DMS114 treated with DMSO at 0.1 percent for 48 hours (cell line): ENCODE measurements around the gene AMDHD2.

Experiments used
- DNase-seq: peaks from one replicate; lab custom pipeline; 2025; ENCODE audit not compliant: unreplicated experiment; lab: John Stamatoyannopoulos, UW

The AMDHD2 gene

DNA sequence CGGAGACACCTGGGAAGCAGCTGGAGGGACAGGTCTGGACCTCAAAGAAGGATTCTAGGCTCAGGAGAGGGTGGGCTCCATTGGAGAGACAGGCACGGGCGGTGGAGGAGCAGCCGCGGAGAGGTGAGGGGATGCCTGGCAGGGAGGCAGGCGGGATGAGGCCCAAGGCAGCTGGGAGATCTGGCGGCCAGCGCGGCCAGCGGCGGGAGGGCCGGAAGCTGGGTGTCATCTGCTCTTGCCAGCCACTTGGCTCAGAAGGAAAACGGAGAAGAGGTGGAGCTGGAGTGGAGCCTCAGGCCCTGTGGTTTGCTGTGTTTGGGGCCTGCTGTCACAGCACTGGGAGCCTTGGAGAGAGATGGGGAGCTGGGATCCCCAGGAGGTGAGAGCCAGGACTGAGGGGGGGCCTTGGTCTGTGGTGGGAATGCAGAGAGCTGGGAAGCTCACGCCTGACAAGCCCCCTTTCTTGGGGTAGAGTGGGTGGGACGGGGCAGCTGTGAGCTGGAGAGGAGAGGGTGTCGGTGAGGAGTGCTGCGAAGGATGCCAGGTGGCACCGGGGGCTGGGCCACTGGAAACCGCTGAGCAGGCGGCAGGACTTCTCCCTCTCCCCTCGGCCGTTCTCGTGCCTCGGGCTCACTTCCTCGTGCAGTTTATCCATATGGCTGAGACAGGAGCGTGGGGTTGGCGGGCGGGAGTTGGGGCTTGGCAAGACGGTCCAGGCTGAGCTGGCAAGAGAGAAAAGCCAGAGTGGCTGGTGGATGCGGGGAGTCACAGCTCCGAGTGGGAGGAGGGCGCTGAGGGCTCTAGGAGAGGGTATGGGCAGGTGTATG is 37.2 kb upstream of the AMDHD2 start:
- no peak for DNase-seq

DNA sequence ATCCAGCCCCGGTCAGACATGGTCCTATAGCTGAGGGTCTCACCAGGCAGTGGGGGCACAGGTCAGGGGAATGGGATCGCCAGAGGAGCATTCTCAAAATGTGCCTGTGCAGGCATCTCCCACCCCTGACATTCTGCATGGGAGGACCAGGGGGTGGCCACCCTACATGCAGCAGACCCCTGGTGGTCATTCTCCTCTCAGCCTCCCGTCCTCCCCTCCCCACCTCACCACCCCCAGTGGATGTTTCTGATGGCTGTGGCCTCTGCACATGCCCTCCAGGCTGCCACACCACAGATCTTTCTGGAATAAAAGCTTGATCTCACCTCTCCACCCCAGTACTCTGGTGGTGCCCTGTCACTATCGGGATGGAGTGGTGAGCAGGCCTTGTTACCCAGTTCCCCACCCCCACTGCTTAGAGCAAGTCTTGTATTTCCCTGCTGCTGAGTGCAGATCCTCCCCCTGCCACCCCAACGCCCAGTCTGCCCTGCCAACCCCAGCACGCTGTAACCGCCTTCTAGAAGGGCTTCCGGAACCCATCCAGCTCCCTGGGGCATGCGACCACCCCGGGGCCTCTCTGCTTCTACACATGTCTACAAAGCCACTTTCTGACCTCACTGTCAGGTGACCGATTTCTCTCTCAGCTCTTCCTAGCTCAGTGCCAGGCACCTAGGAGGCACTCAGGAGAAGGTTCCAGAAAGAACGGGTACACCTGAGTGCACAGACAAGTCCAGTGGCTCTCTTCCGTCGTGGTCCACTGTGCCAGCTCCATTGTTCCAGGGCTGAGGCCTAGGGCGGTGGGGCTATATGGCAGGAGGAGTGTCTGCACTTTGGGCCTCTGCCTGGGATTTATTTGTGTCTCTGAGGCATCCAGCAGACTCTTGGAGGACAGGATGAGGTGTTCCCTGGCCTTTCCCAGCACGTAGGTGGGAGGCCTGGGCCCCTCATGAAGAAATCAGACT is 36.0 kb upstream of the AMDHD2 start:
- no peak for DNase-seq

DNA sequence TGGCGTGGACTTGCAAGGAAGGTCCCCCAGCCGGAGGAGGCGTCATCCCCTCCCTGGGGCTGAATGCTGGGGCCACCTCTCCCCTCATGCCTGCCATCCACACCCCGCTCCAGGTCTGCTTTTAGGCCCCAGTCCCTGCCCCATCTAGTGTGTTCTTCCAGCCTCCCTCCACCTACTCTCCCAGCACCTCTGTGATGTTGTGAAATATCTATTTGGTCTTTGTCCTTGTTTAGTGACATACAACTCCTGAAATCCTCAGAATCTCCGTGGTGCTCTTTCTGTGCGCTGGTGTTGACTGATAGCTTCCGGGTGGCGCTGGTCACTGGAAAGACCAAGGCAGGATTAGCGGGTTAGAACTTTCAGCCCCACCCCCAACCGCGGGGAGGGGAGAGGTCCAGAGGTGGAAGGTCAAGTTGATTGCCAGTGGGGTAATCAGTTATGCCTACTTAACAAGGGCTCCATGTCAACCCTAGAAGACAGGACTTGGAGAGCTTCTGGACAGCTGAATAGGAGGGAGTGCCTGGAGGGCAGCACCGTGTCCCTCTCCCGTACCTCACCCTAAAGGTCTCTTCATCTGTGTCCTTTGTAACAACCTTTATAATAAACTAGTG is 35.2 kb upstream of the AMDHD2 start:
- no peak for DNase-seq

DNA sequence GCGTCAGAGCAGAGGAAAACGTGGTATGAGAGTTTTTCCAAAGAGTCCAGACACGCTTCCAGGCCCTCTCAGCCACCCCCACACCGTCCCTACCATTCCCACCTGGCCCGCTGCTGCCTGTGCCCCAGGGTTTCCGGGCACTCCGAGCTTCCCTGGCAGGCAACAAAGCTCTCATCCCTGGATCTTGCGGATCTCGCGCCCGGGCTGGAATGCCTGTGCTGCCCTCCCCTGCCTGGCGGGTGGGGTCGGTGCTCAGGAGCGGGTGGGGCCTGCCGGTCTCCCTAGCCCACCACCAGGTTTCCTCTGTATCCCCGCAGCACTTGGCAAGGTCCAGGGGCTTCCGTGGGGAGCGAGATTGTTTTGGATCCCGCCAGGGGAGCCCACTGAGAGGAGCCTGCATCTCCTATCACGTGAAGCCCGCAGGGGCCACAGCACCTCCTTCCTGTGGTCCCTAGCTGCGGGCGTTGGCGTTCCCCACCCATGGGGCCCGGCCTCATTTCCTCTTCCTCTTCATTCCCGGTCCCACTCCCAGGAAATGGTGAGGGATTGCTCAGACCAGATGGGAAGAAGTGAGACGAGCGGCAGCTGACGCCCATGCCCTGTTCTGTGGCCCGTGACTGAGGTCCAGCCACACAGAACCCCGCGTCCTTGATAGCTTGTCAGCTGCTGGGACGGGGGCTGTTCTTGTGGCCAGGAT is 34.2 kb upstream of the AMDHD2 start:
- DNase-seq: no peak

DNA sequence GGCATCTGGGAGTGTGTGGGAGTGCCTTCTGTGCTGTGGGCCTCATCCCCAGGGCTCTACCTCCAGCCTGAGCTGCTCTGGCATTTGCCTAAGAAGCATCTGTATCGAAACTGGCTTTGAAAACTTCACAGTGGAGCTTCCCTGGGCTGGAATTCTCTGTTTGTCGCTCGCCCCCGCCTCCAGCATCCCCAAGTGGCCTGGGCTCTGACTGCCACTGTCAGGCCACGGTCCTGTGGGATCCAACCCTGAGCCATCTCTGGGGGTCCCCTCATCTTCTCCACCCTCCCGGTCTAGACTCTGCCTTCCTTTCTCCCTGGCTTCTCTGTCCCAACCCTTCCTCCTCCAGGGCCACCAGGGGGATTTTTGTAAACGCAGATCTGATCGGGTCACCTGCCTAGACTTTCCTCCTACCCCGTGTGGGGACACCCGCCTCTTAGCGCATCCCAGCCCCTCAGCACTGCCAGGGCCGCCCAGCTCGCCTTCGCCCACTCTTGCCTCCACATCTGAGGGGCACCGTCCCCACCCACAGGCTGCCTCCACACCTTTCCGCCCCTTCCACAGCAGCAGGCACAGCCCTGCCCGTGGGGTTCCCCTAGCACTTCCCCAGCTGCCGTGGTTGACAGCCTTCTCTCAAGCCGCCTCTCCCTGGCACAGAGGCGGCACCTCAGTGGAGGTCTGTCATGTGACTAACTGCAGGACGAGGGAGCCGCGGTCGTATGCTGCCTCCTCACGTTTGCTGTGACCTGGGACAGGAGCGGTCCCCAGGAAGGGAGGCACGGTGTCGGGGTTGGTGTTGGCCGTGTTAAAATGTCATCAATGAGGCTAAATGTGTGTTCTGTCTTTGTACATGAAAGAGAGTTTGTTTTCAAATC is 33.3 kb upstream of the AMDHD2 start:
- DNase-seq: no peak

DNA sequence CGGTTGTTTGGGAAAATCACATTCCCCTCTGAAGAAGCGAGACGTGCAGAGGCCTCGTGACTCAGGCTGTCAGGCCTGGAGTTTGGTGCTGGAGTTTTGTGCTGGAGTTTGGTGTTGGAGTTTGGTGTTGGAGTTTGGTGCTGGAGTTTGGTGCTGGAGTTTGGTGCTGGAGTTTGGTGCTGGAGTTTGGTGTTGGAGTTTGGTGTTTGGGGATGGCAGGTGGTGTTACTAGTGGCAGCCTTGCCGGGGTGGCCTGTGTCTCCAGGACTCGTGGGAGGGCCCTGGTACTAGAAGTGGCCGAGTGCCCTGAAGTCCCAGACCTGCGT is 32.7 kb upstream of the AMDHD2 start:
- DNase-seq: no peak

DNA sequence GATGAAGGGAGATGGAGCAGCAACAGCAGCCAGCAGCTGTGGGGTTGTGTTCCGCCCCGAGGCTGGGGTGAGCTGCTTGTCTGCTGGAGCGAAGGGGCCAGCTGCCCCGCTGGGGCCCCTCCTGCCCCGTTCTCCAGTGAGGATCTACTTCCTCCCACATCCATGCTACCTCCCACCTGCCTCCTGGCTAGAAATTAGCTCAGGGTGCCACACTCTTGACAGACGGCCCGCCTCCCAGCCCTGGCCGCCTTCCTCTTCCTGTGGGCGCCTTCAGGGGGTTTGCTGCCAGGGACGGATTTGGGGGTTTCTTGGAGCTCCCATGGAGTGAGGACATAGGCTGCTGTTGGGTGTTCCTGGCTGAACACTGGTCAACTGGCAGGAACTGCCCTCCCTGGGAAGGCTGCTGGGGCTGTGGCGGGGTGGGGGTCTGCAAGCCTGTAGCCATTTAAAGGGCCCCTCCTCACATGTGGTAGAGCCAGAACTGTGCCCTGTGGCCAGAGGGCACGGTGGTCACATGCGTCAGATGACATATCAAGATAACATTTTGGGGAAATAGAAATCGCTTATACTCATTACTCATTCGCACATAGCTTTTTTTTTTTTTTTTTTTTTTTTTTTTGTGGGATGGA is 32.2 kb upstream of the AMDHD2 start:
- no peak for DNase-seq

DNA sequence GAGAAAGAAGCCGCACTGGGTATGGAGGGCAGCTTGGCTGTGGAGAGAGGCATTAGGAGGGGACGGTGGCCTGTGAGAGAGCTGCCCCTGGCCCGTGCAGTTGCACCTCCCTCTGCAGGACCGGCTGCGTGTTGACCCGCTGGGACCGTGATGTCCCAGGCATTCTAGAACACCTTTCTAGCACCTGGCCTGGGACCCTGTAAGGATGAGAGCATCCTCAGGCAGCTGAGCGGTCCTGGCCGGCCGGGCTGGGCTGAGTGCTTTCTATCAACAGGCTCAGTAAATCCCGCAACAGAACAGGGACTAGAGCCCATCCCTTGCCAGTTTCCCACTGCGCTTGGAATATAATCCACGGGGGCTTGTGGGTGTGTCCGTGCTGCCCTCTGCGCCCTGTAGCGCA is 30.6 kb upstream of the AMDHD2 start:
- no peak for DNase-seq

DNA sequence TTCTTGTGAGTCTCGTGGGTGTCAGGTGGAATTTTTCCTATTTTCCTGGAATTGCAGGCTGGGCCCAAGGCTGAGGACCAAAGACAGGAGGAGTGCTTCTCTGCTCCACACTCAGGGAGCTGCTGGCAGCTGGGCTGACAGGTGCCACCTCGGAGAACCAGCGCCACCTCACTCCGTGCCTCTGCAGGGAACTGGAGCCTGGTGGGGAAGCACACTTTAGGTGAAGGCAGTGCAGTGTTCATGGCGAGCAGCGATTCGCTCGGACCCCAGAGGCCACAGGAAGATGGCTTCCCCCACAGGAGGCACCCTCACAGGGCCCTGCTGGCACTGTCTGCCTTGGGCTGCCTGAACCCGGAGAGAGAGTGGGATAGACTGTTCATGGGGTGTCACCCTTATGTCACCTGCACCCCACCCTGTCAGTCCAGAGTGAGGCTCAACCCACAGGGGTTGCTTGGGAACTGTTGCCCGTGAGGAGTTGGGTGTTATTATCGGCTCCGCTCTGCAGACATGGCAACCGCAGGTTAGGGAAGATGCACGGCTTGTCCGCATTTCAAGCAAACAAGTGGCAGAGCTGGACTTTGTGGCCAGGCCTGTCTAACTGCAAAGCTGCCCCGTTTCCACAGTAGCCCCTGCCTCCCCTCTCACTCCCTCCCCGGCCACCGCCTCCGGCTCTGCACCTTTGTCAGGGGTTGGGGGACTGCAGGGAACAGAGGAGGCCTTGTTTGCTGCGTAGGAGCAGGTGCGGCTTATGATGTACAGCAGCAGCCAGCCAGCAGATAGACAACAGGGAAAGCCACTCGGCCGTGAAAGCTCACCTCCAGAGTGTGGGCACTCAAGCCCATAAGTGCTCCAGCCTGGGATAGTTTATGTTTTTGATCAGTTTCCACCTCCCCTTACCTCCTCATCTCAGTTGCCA is 29.7 kb upstream of the AMDHD2 start:
- no peak for DNase-seq

DNA sequence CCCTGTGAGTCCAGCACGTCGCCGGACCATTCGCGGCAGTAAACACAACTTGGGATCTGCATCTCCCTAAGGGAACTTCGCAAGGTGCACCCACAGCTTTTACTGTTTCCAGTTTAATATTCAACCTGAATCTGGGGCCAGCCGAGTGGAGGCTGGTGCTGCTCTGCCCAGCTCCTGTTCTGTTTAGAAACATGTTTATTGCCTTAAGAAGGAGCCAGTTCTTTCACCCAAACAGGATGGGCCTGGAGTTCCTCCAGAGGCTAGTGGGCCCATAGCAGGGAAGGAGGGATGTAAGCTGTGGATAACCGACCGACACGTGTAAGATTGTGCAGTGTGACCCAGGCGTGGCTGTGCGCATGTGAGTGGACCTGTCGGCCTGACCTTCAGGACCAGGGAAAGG is 27.9 kb upstream of the AMDHD2 start:
- no peak for DNase-seq

DNA sequence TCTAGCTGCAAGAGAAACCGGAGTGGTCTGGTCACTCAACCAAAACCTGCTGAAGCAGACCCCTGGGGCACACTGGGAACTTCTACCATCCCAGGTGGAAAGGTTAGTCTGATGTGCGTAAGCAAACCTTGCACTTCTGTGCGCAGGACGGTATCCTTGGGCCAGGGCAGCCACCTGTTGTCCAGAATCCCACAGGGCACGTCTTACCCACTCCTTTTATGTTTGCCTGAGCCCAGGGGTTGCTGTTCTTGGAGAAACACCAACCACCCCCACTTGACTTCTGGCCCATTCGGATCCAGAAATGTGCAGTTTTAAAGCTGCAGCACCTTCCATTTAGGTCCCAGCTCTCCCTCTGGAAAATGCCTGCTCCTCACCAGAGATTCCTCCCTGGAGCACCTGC is 26.6 kb upstream of the AMDHD2 start:
- no peak for DNase-seq

DNA sequence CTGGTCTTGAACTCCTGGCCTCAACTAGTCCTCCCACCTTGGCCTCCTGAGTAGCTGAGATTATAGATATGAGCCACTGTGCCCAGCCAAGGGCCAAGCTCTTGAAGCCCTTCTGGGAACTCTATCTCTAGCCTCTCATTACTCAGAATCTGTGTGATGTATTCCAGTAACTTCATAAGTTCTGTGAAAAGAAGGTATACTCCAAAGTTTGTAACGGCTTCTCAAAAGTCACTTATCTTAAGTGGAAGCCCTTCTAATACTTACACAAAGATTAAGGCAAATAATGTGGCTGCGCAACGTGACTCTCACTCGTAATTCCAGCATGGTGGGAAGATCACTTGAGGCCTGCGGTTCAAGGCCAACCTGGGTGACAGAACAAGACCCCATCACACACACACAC is 25.6 kb upstream of the AMDHD2 start:
- no peak for DNase-seq

DNA sequence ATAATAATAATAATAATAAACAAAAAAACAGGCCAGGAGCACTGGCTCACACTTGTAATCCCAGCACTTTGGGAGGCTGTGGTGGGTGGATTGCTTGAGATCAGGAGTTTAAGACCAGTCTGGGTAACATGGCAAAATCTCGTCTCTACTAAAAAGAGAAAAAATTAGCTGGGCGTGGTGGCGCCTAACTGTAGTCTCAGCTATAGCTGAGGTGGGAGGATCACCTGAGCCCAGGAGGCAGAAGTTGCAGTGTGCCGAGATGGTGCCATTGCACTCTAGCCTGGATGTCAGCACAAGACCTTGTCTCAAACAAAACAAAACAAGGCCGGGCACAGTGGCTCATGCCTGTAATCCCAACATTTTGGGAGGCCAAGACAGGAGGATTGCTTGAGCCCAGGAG is 25.1 kb upstream of the AMDHD2 start:
- DNase-seq: no peak

DNA sequence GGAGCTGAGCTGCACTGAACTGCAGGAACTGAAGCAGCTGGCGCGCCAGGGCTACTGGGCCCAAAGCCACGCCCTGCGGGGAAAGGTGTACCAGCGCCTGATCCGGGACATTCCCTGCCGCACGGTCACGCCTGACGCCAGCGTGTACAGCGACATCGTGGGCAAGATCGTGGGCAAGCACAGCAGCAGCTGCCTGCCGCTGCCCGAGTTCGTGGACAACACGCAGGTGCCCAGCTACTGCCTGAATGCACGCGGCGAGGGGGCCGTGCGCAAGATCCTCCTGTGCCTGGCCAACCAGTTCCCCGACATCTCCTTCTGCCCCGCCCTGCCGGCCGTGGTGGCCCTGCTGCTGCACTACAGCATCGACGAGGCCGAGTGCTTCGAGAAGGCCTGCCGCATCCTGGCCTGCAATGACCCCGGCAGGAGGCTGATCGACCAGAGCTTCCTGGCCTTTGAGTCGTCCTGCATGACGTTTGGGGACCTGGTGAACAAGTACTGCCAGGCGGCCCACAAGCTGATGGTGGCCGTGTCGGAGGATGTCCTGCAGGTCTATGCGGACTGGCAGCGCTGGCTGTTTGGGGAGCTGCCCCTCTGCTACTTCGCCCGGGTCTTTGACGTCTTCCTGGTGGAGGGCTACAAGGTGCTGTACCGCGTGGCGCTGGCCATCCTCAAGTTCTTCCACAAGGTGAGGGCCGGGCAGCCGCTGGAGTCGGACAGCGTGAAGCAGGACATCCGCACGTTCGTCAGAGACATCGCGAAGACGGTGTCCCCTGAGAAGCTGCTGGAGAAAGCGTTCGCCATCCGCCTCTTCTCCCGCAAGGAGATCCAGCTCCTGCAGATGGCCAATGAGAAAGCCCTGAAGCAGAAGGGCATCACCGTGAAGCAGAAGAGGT is 23.7 kb upstream of the AMDHD2 start:
- DNase-seq: no peak

DNA sequence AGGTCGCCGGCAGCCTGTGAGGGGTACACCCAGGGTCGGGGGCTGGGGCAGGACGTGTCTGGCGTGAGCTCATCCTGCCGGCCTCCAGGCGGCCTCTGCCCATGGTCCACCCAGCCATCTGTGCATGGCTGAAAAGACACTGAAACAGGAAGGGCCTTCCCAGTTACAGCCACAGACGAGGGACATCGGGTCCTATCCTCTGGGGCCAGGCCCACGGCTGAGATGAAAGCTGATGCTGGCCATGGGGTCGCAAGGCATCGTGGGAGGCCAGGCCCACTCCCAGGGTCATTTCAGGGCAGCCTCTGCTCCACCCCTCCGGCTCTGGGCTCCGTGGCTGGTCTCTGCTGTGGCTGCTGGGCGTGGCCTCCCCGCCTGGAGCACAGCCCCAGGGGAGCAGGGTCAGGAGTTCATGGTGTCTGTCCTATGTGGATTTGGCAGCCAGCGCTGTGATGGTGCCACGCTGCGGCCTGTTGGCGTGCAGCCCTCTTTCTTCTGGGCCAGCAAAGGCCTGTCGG is 23.0 kb upstream of the AMDHD2 start:
- DNase-seq: no peak

DNA sequence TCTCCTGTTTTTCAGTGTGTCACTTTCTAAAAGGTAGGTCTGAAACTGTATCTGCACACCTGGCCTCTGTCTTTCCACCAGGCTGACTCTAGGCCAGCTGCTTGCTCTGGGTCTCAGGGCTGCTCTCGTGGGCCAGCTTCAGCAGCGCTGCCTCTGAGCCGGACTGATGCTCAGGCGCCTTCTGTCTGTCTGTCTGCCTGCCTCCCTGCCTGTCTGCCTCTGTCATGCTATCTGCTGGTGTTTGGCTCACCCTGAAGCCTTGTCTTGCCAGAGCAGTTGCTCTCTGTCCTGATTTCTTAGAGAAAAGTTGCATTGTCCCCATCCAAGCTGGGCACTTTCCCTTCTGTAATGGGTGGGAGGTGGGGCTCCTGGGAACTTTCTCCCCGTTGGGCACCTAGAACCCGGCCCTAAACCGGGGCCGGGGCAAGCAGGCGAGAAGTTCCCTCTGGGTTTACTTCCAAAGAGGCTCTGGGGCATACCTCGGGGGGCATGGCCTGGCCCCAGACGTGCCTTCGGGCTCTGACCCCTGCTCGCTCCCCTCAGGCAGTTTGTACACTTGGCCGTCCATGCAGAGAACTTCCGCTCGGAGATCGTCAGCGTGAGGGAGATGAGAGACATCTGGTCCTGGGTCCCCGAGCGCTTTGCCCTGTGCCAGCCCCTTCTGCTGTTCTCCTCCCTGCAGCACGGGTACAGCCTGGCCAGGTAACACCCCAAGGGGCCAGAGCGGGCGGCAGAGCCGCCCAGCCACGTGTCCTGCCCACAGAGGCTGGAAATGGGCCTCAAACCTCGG is 22.3 kb upstream of the AMDHD2 start:
- DNase-seq: no peak
